C4-2B (cell line): ENCODE data around the gene PACSIN2.

Experiments used
- CTCF ChIP-seq: fragments of 450-650 bp; conservative IDR thresholded peaks from 2 replicates; pipeline ENCODE4 v1.5.1; 2017; ENCODE audit warnings: mild to moderate bottlenecking
- ZFX ChIP-seq: fragments of 450-650 bp; IDR thresholded peaks from 2 replicates; pipeline ENCODE4 v1.6.1; 2017

GRCh38 chr22:42865536-42865935, 149.4 kb downstream of the PACSIN2 start:
- TF ChIP-seq CTCF (no peak), ZFX (no peak)
